K562 (cell line): ENCODE data around the gene PSMB11. TPM values are rescaled to one million over a fixed set of nuclear protein-coding genes. Genes with fewer than 3 reads are reported as not detected.
A peak's percentile ranks its signal among the peaks of the same experiment; 100 is the strongest.
"Not testable (repeated sequence)": the region's sequence is repeated elsewhere in the genome, so short reads cannot be mapped to it uniquely, and the experiment has no call there.

Experiments
- ATAC-seq: fragments of 200-7000 bp; cut with Tn5 transposase; 3 replicates; pipeline ENCODE4 v1.9.1; 2020; ENCODE audit warnings: moderate library complexity
- BruUV-seq: library from RNA; stranded (reverse); fragments of 400-500 nt; replicated peaks from 2 replicates; lab custom pipeline; 2021; lab: Mats Ljungman, UMichigan
- CTCF ChIA-PET: fragments of 300-600 bp; formaldehyde crosslinking; extraction: SDS; loops from one replicate; lab custom pipeline; 2021; ENCODE audit warnings: low intra/inter-chr PET ratio; lab: Yijun Ruan, JAX
- POLR2A ChIA-PET: fragments of 300-600, 350-650 bp; sonication (Branson Sonifier 250); formaldehyde crosslinking; extraction: SDS; loops from one replicate; lab custom pipeline; 2021; ENCODE audit warnings: antibody characterized with exemption, inconsistent platforms; lab: Yijun Ruan, JAX
- DNase-seq, 4 experiments: peaks; one replicate each; pipeline versions ENCODE4 v3.0.0 to v3.0.0-alpha.2; 2011 to 2018; ENCODE audit warnings: low spot score in 3 of 4, mixed read lengths in 3 of 4; ENCODE audit errors: extremely low read depth in 1 of 4
- FAIRE-seq: peaks from 2 replicates; lab custom pipeline; 2011; peaks lifted over from hg19 to GRCh38; lab: Jason Lieb, UNC
- H2AFZ ChIP-seq: 2 replicates; pipeline ENCODE4 v1.6.0; 2011; ENCODE audit warnings: low read depth, low read length, control low read depth, inconsistent platforms
- H3K27ac ChIP-seq: fragments of 200-600 bp; 3 replicates; pipeline ENCODE4 v1.8.0; 2011; ENCODE audit warnings: low read depth, mild to moderate bottlenecking, control low read depth, inconsistent platforms, low read length, moderate library complexity, mixed read lengths; ENCODE audit errors: extremely low read depth
- H3K27me3 ChIP-seq, 2 experiments: fragments of 300-600 bp in 1 of 2; 2 replicates in 1 of 2; 3 replicates in 1 of 2; pipeline versions ENCODE4 v1.6.0 to v1.8.0; 2011; ENCODE audit warnings: inconsistent platforms in 2 of 2, low read length in 2 of 2, mild to moderate bottlenecking in 1 of 2, mixed read lengths in 1 of 2, moderate library complexity in 1 of 2; ENCODE audit not compliant: control insufficient read depth in 2 of 2, insufficient read depth in 2 of 2
- H3K36me3 ChIP-seq: fragments of 300-600 bp; 3 replicates; pipeline ENCODE4 v1.8.0; 2011; ENCODE audit warnings: mild to moderate bottlenecking, low read length, inconsistent platforms; ENCODE audit not compliant: control insufficient read depth, insufficient read depth
- H3K4me1 ChIP-seq, 2 experiments: fragments of 200-600 bp in 1 of 2; replicated peaks in 1 of 2; 2 replicates in 1 of 2; 3 replicates in 1 of 2; pipeline versions ENCODE4 v1.5.1 to v1.8.0; 2011; ENCODE audit warnings: inconsistent platforms in 2 of 2, low read length in 2 of 2, mild to moderate bottlenecking in 1 of 2, mixed read lengths in 1 of 2, moderate library complexity in 1 of 2; ENCODE audit not compliant: control insufficient read depth in 2 of 2, insufficient read depth in 2 of 2
- H3K4me2 ChIP-seq: 2 replicates; pipeline ENCODE4 v1.6.1; 2011; ENCODE audit warnings: low read length, control low read depth, inconsistent platforms, mixed read lengths; ENCODE audit not compliant: insufficient read depth
- H3K4me3 ChIP-seq: fragments of 200-600 bp; sonication (generic), shearing (Covaris generic); 2 replicates; pipeline ENCODE4 v1.5.1; 2016; ENCODE audit warnings: control low read depth, inconsistent platforms
- H3K79me2 ChIP-seq: fragments of 200-600 bp; 3 replicates; pipeline ENCODE4 v1.8.0; 2011; ENCODE audit warnings: low read length, inconsistent platforms; ENCODE audit not compliant: control insufficient read depth, insufficient read depth
- H3K9ac ChIP-seq, 2 experiments: 2 replicates each; pipeline versions ENCODE4 v1.6.0 to v1.6.1; 2011; ENCODE audit warnings: low read depth in 2 of 2, low read length in 2 of 2, control low read depth in 1 of 2, inconsistent platforms in 1 of 2, mild to moderate bottlenecking in 1 of 2, mixed read lengths in 1 of 2; ENCODE audit not compliant: insufficient read depth in 1 of 2
- H3K9me1 ChIP-seq: one replicate; pipeline ENCODE4 v1.6.0; 2011; ENCODE audit warnings: inconsistent platforms, mild to moderate bottlenecking, low read length, moderate library complexity; ENCODE audit not compliant: control insufficient read depth, insufficient read depth
- H3K9me3 ChIP-seq: replicated peaks from 2 replicates; pipeline ENCODE4 v1.5.1; 2011; ENCODE audit warnings: low read depth, low read length, inconsistent platforms; ENCODE audit not compliant: control insufficient read depth, insufficient read depth
- H4K20me1 ChIP-seq: replicated peaks from 2 replicates; pipeline ENCODE4 v1.6.1; 2011; ENCODE audit warnings: low read length, inconsistent platforms, mixed read lengths; ENCODE audit not compliant: control insufficient read depth, insufficient read depth
- C11orf30 ChIP-seq: fragments of 450-650 bp; IDR thresholded peaks from 2 replicates; pipeline ENCODE4 v1.6.1; 2016; ENCODE audit warnings: low read depth, mild to moderate bottlenecking
- GATAD2B ChIP-seq: fragments of 450-650 bp; IDR thresholded peaks from 2 replicates; pipeline ENCODE4 v1.6.1; 2017; ENCODE audit warnings: mild to moderate bottlenecking, borderline replicate concordance
- MEIS2 ChIP-seq: fragments of 450-650 bp; IDR thresholded peaks from 2 replicates; pipeline ENCODE4 v1.6.1; 2014; ENCODE audit warnings: mild to moderate bottlenecking; ENCODE audit not compliant: partially characterized antibody
- MTA3 ChIP-seq: fragments of 450-650 bp; formaldehyde crosslinking; IDR thresholded peaks from 2 replicates; pipeline ENCODE4 v1.6.1; 2017; ENCODE audit warnings: mild to moderate bottlenecking, borderline replicate concordance
- PTRF ChIP-seq: fragments of 450-650 bp; IDR thresholded peaks from 2 replicates; pipeline ENCODE4 v1.6.1; 2016; ENCODE audit warnings: mild to moderate bottlenecking, missing genetic modification characterization, missing compliant biosample characterization
- RNF219 ChIP-seq: fragments of 250-450 bp; sonication (Bioruptor Pico); IDR thresholded peaks from 2 replicates; pipeline ENCODE4 v1.5.0; 2022; ENCODE audit warnings: mild to moderate bottlenecking
- SAFB2 ChIP-seq: fragments of 200-400 bp; formaldehyde crosslinking; IDR thresholded peaks from 2 replicates; pipeline ENCODE4 v1.6.1; 2018; ENCODE audit warnings: borderline replicate concordance, low read length, low read depth, moderate library complexity; ENCODE audit not compliant: severe bottlenecking
- SIN3A ChIP-seq, 2 experiments: fragments of 150-350 bp in 1 of 2; IDR thresholded peaks; 2 replicates each; pipeline ENCODE4 v1.6.1; 2011 to 2016; ENCODE audit warnings: borderline replicate concordance in 2 of 2, low read depth in 2 of 2, low read length in 2 of 2, mild to moderate bottlenecking in 2 of 2, moderate library complexity in 2 of 2; ENCODE audit not compliant: control insufficient read depth in 1 of 2
- ZNF780A ChIP-seq: fragments of 250-450 bp; sonication (Bioruptor Pico); IDR thresholded peaks from 2 replicates; pipeline ENCODE4 v1.5.0; 2021; ENCODE audit warnings: mild to moderate bottlenecking
- WGBS: fragments of 100-300 bp; shearing (Covaris generic); methylation state at CpG from one replicate; pipeline ENCODE4 v1.1.6; 2016; ENCODE audit warnings: low coverage, mixed read lengths; ENCODE audit not compliant: insufficient coverage; ENCODE audit errors: missing lambda C conversion rate; 5-methylcytosine and 5-hydroxymethylcytosine counted together
- in situ Hi-C: fragments of 300-500 bp; cut with MboI; formaldehyde crosslinking; loops from 4 replicates; pipeline ENCODE4 v1.15.0; 2018; ENCODE audit warnings: inconsistent platforms, mixed read lengths
- intact Hi-C: fragments of 100-400 bp; cut with micrococcal nuclease; formaldehyde crosslinking; loops from 2 replicates; pipeline ENCODE4 v1.14.2; 2022
- polyA plus RNA-seq, 8 experiments: library from polyadenylated mRNA; depleted of rRNA in 4 of 8; stranded (reverse) in 5 of 8; unstranded in 3 of 8; fragments of >200 nt; fragmentation: Nextera tagmentation in 2 of 8; fragmentation: Illumina TruSeq in 1 of 8; extraction: Ambion mirVana in 2 of 8; extraction: Trizol in 1 of 8; gene quantifications; 2 replicates each; pipeline versions ENCODE4 v1.2.1 to v1.2.3, GENCODE V29; 2011 to 2014; ENCODE audit warnings: inconsistent platforms in 1 of 8, missing spikeins in 1 of 8
- total RNA-seq, 7 experiments: library from RNA; depleted of rRNA in 6 of 7; stranded (reverse); fragments of >200 nt in 6 of 7; fragmentation: Illumina TruSeq in 2 of 7; extraction: Trizol in 2 of 7; gene quantifications; 2 replicates each; pipeline versions ENCODE4 v1.2.1 to v1.2.3, GENCODE V29; 2011 to 2021; ENCODE audit warnings: low replicate concordance in 1 of 7

Gene PSMB11
- total and polyA plus RNA-seq, 9 of the 15 experiments (the other 6 are each of a cell fraction or from before 2014, with no cell fraction given) = not detected

GRCh38 chr14:23009939-23010726 is 31.9 kb upstream of the PSMB11 start, which contains the start of gene C14orf93 (continued):
- peak in 1 of 2 experiments; percentile 69; a peak in 1 of 4 replicates for TF ChIP-seq SIN3A (IDR thresholded peaks at IDR 0.05; ENCODE audit: borderline replicate concordance in 2 of 2, control insufficient read depth in 1 of 2, low read depth in 2 of 2, low read length in 2 of 2)
- TF ChIP-seq RNF219 (CRISPR knock-in tag) = no peak
- peak; percentile 75; the same call in 1 of the 2 replicates for TF ChIP-seq MTA3
- TF ChIP-seq ZNF780A (CRISPR knock-in tag) = no peak
- TF ChIP-seq C11orf30 = no peak

DNA sequence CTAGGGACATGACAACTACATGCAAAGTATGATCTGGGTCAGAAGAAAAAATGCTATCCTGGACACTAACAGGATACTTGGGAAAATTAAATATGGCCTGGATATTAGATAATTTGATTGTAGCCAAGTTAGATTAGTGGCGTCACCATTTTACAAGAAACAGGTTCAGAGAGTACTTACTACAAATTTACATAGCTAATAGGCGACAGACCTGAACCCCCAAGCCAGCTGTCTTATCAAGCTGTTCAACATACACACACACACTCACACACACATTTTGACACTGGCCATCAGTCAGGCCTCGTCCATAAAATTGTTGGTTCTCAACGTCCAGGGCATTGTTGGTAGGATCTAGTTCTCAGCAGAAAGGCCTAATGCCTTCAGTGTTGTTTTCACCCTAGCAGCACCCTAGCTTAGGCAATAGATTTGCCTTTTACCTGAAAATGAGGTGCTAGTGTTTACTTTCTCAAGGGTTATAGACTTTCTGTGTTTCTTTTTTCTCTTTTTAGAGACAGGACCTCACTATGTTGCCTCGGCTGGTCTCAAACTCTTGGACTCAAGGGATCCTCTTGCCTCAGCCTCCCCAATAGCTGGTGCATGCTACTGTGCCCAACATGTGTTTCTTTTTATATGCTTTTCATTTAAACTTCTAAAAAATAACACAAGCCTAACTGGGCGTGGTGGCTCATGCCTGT is 28.8 kb upstream of the PSMB11 start:
- H3K4me3 ChIP-seq = no peak overlapping the region
- CTCF ChIA-PET = no interaction called here
- H4K20me1 ChIP-seq = no peaks in the 10 kb centered on the region
- H3K9me3 ChIP-seq = no peaks in the 10 kb centered on the region
- 46% methylated on average over 6 of the region's 6 CpGs for WGBS
- in situ Hi-C loops = no loop called here
- intact Hi-C loops = no loop called here
- peak in 1 of 4 experiments; percentile 29 for DNase-seq
- no TSS peak for BruUV-seq
- no peak for ATAC-seq
- H2AFZ ChIP-seq = peak overlapping the region; percentile 81
- POLR2A ChIA-PET = interaction anchor here (4.0 kb wide), 1 partner anchor 9 kb away, joined by 44 read pairs; no protein-coding TSS in a partner anchor
- H3K4me2 ChIP-seq = peak overlapping the region; percentile 14; the same call in 1 of the 2 replicates
- peaks cover 6 to 29% of the 10 kb centered on the region in 2 experiments; a peak in 4 of 5 replicates for H3K4me1 ChIP-seq
- FAIRE-seq = no peak
- peak overlapping the region; percentile 40 for H3K27ac ChIP-seq
- no peaks in the 10 kb centered on the region for H3K9me1 ChIP-seq
- 0 out of 4 replicates have a peak overlapping the region, but pooled peaks of 1 of the 2 experiments have one; percentile 1 for H3K9ac ChIP-seq
- peaks cover 16% of the 10 kb centered on the region for H3K79me2 ChIP-seq
- no peaks in the 10 kb centered on the region for H3K27me3 ChIP-seq
- H3K36me3 ChIP-seq = no peaks in the 10 kb centered on the region
- TF ChIP-seq SAFB2 (no peak), PTRF (tag) (no peak), MEIS2 (peak; percentile 4), GATAD2B (no peak)

DNA sequence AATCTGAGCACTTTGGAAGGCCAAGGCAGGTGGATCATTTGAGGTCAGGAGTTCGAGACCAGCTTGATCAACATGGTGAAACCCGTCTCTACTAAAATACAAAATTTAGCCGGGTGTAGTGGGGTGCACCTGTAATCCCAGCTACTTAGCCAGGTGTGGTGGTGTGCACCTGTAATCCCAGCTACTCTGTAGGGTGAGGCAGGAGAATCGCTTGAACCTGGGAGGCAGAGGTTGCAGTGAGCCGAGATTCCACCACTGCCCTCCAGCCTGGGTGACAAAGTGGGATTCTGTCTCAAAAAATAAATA is 28.3 kb upstream of the PSMB11 start:
- in situ Hi-C loops, CTCF ChIA-PET, FAIRE-seq, H4K20me1 ChIP-seq, ATAC-seq, H3K4me3 ChIP-seq, H3K27ac ChIP-seq, H3K9ac ChIP-seq, BruUV-seq, H3K9me3 ChIP-seq, H3K36me3 ChIP-seq, H3K27me3 ChIP-seq, H3K4me2 ChIP-seq, DNase-seq, H3K9me1 ChIP-seq, intact Hi-C loops: not testable (repeated sequence)
- H3K79me2 ChIP-seq = peaks cover 11% of the 10 kb centered on the region
- H2AFZ ChIP-seq = peak overlapping the region; percentile 81; the same call in 1 of the 2 replicates
- peaks cover 6 to 28% of the 10 kb centered on the region in 2 experiments; a peak in 4 of 5 replicates for H3K4me1 ChIP-seq
- WGBS = 83% methylated on average over 5 of the region's 5 CpGs
- POLR2A ChIA-PET = interaction anchor here (4.0 kb wide), 1 partner anchor 9 kb away, joined by 44 read pairs; no protein-coding TSS in a partner anchor
